IPS-11a (cell line): ENCODE data around the gene MXRA8.

Source experiments
- H3K4me3 ChIP-seq: one replicate; pipeline ENCODE4 v1.5.1; 2013; ENCODE audit warnings: low read depth, low read length, control low read depth

MXRA8 gene

GRCh38 chr1:1351511-1352427 is 6.6 kb downstream of the MXRA8 start:
- no peak overlapping the region for H3K4me3 ChIP-seq

DNA sequence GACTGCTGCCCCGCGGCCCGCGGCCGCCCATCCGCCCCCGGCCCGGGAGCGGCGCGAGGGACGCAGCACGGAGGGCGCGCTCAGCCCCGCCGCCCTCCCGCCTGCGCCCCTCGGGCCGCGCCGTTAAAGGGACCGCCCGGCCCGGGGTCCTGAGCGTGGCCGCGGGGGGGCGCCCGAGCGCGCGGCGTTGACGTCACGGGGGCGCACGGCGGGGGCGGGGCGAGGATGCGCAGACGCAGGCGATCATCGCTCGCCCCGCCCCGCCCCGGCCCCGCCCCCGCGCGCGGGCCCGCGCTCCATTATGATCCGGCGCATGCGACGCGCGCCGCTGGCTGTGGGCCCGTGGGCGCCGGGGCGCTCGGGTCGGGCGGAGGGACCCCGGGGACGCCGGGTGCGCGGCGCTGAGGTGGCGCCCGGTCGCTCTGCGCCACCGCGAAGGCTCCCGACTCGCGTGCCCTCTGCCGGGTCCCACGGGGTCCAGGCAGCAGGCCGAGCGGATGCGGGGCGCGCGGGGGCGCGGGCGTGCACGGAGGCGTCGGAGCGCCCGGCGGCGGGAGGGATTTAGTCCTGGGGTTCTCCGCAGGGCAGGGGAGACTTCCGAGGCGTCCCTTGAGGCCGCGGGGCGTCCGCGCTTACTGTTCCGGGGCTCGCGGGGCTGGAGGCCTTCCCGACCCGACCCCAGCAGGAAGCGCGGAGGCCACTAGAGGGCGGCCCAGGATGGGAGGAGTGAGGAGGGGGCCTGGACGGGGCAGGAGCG is 8.9 kb downstream of the MXRA8 start, which contains the start of gene DVL1:
TSS of gene DVL1 (minus strand) at position 163 of the 757 bp plus-strand sequence. CDS start 353 bp downstream, outside the sequence.
- peak within 1 kb of the TSS; percentile 77 for H3K4me3 ChIP-seq

- H3K4me3 ChIP-seq: peak overlapping the region; percentile 77
Observed at GRCh38 chr1:1348420-1349255, 9.7 kb downstream of the MXRA8 start.

- H3K4me3 ChIP-seq: peak overlapping the region; percentile 77
Observed at GRCh38 chr1:1347663-1348419, 10.5 kb downstream of the MXRA8 start.

- no peak overlapping the region for H3K4me3 ChIP-seq
Observed at GRCh38 chr1:1347026-1347595, 11.2 kb downstream of the MXRA8 start.

GRCh38 chr1:1346501-1346890 is 11.9 kb downstream of the MXRA8 start:
- H3K4me3 ChIP-seq: no peak overlapping the region

- no peak overlapping the region for H3K4me3 ChIP-seq
Observed at GRCh38 chr1:1345860-1346500, 12.4 kb downstream of the MXRA8 start.

GRCh38 chr1:1345384-1345783 is 13.0 kb downstream of the MXRA8 start:
- no peak overlapping the region for H3K4me3 ChIP-seq

GRCh38 chr1:1344655-1345361 is 13.5 kb downstream of the MXRA8 start:
- no peak overlapping the region for H3K4me3 ChIP-seq

DNA sequence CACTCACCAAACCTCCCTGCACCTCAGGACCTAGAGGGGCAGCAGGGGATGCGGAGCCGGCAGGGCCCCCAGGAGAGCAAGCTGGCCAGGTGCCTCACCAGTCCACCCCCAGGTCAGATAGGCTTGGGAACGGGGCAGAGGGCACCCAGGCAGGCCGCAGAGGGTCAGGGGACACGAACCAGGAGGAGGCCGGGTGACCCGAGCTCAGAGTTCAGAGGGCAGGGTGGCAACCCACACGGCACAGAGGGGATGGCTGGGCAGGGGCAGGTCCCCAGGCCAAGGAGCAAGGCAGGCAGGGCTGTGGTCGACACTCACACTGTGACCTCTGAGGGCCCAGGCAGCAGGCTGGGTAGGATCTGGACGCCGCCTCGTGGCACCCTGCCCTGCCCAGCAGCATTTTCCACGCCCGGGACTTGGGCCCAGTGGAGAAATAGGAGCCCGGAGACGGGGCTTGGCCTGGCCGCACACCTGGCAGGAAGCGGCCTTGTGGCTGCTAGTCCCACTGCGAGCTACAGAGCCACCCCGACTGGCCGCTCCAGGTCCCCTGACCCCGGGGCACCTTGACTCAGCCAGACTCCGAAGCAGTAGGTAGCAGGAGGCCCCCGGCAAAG is 14.4 kb downstream of the MXRA8 start:
- H3K4me3 ChIP-seq: no peak overlapping the region

DNA sequence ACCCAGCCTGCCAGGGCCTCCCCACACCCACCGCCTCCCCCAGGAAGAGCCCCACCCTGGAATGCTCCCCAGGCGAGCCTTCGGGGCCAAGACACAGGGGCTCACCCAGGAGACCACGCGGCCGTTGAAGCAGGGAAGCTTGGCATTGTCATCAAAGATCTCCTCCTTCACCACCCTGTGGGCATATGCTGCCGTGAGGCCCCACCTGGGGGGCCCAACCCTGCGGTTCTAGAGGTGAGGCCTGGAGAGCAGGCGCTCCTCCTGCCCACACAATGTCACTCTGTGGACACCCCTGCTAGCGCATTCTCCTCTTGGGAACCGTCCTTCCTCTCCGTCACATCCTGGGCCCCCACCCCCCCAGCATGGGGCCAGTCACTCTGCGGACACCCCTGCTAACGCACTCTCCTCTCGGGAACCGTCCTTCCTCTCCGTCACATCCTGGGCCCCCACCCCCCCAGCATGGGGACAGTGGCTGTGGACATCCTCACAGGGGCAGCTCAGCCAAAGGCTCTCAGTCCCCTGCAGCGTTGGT is 15.7 kb downstream of the MXRA8 start:
- H3K4me3 ChIP-seq: no peak overlapping the region

DNA sequence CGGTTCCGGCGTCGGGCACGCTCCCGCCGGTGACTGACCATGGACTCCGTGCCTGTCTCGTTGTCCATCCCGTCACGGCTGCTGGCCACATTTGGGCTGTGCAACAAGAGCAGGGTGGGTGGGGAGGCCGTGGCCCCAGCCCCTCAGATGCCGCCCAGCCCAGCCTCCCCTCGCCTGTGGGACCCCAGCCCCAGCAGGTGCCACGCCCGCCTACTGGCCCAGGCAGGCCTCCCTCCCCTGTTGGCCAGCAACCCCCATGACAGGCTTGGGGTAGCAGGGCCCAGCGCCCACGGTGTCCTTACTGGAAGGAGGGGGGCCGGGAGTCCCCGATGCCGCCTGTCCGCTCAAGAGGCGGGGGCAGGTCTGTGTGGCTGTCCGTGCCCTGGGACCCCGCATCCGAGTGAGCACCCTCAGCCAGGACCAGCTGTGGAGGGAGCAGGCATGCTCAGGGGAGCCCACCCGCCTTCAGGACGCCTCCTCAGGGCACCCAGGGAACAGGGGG is 16.2 kb downstream of the MXRA8 start:
- no peak overlapping the region for H3K4me3 ChIP-seq

DNA sequence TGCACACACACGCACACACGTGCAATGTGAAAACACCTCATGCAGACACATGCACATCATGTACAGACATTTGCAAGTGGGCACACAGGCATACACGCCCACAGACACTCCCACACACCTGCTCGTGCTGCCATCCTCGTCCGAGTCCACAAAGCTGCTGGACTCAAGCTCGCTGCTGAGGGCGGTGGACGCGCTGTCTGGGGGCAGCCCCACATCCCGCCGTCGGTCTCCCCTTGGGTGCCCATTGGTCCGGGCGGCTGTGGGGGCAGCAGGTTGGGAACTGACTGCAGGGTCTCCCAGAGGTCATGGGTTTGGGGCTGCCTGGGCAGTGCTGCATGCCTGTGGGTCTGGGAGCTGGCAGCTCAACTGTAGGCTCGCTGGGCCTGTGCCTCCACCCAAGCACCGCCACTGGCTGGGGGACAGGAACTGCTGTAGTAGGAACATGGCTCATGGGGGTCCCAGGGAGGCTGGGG is 16.8 kb downstream of the MXRA8 start:
- no peak overlapping the region for H3K4me3 ChIP-seq

GRCh38 chr1:1340791-1341548 is 17.4 kb downstream of the MXRA8 start:
- no peak overlapping the region for H3K4me3 ChIP-seq

DNA sequence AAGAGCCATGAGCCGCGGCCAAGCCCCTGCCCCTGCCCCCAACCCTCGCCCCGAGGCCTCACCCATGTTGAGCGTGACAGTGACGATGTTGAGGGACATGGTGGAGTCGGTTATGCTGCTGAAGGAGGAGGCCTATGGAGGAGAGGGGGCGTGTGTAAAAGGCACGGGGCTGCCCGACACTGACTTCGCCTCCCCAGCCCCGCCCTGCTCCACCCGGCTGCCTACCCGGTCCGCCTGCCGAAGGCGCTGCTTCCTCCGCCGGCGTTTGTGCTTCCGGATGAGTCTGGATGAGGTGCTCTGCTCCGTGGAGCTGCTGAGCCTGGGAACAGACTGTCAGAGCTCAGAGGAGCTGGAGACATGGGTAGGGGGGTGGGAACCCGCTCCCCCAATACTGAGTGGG is 18.2 kb downstream of the MXRA8 start:
- no peak overlapping the region for H3K4me3 ChIP-seq

- no peak overlapping the region for H3K4me3 ChIP-seq
Observed at GRCh38 chr1:1338278-1338677, 20.1 kb downstream of the MXRA8 start.

GRCh38 chr1:1337793-1338147 is 20.6 kb downstream of the MXRA8 start:
- no peak overlapping the region for H3K4me3 ChIP-seq
